Hematopoietic multipotent progenitor cell treated with erythropoietin and hydrocortisone succinate and interleukin-3 and kit ligand, for 17 days (in vitro differentiated cells): ENCODE results near the gene UCP1.
"Not testable (repeated sequence)": the region's sequence is repeated elsewhere in the genome, so short reads cannot be mapped to it uniquely, and the experiment has no call there.

Source experiments
- DNase-seq: peaks from one replicate; pipeline ENCODE4 v3.0.0-alpha.2; 2015; ENCODE audit warnings: low spot score

The UCP1 gene

GRCh38 chr4:140533951-140534480, 34.7 kb downstream of the UCP1 start:
- no peak for DNase-seq

DNA sequence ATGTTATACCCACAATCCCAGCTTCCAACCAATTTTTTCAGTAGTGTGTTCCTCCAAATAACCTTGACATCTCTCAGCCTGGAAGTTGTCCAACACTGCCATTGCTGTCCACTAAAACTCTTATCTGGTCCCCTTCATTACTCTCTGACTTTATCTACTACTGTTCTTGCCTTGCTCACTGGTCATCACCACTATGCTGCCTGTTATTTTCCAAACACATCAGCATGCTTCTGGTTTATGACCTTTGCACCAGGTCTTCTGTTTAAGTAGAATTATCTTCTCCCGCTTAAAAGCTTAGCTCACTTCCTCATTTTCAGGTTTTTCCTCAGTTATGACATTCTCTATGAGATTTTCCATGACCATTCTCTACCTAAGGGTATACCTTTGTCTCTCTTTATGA, 39.3 kb downstream of the UCP1 start:
- no peak for DNase-seq

- DNase-seq = peak; percentile 96
Observed at GRCh38 chr4:140523857-140524742, 44.7 kb downstream of the UCP1 start, which contains the start of gene ELMOD2. TSS of gene ELMOD2 (plus strand) at chr4:140524168. CDS start at chr4:140525429, 1,261 bp downstream.

DNA sequence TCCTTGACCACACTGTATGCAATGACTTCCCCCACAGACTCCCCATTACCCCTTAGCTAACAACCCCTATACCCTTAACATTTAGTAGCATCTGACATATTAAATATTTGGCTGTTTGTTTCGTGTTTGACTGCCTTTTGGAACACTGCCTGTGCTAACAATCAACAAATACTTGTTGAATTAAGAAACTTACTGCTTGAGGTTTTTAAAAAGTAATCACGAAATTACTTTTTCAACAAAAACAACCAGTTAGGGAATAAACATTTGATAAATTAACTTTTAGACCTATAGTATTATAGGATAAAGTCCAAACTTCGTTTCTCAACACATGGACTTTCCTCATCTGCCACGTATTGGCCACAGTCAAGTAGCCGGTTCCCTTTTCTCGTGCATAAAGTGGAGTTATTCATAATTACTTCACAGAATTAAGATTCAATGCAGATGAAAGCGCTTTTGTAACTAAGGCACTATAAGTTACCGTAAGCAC, 45.3 kb downstream of the UCP1 start:
- no peak for DNase-seq

GRCh38 chr4:140515423-140515822, 53.3 kb downstream of the UCP1 start:
- no peak for DNase-seq

DNA sequence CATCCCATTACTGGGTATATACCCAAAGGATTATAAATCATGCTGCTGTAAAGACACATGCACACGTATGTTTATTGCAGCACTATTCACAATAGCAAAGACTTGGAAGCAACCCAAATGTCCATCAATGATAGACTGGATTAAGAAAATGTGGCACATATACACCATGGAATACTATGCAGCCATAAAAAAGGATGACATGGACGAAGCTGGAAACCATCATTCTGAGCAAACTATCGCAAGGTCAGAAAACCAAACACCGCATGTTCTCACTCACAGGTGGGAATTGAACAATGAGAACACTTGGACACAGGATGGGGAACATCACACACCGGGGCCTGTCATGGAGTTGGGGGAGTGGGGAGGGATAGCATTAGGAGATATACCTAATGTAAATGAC, 55.0 kb downstream of the UCP1 start:
- not testable (repeated sequence) for DNase-seq
